H9 (cell line): ENCODE results near the gene ALOX12B. TPM values are rescaled to one million over a fixed set of nuclear protein-coding genes. Genes with fewer than 3 reads are reported as not detected.

Experiments
- DNase-seq: peaks from one replicate; pipeline ENCODE4 v3.0.0-alpha.2; 2017
- H2AFZ ChIP-seq: one replicate; pipeline ENCODE4 v1.6.1; 2013; ENCODE audit warnings: mild to moderate bottlenecking, low read length, control low read depth, moderate library complexity
- H2AK5ac ChIP-seq: 2 replicates; pipeline ENCODE4 v1.6.1; 2013; ENCODE audit warnings: low read length, control low read depth, mixed read lengths; ENCODE audit not compliant: insufficient read length
- H2BK120ac ChIP-seq: one replicate; pipeline ENCODE4 v1.6.1; 2013; ENCODE audit warnings: low read depth, mild to moderate bottlenecking, low read length, control low read depth, inconsistent platforms; ENCODE audit not compliant: poor library complexity, severe bottlenecking
- H2BK12ac ChIP-seq: 2 replicates; pipeline ENCODE4 v1.6.1; 2013; ENCODE audit warnings: low read length, control low read depth, mixed read lengths, low read depth; ENCODE audit not compliant: insufficient read length
- H2BK15ac ChIP-seq: 2 replicates; pipeline ENCODE4 v1.6.1; 2013; ENCODE audit warnings: low read depth, low read length, control low read depth
- H2BK20ac ChIP-seq: one replicate; pipeline ENCODE4 v1.6.1; 2013; ENCODE audit warnings: low read depth, mild to moderate bottlenecking, low read length, control low read depth, inconsistent platforms; ENCODE audit not compliant: poor library complexity, severe bottlenecking
- H2BK5ac ChIP-seq: 2 replicates; pipeline ENCODE4 v1.6.1; 2013; ENCODE audit warnings: low read length, control low read depth, mixed read lengths; ENCODE audit not compliant: insufficient read length
- H3K14ac ChIP-seq: 2 replicates; pipeline ENCODE4 v1.6.1; 2013; ENCODE audit warnings: low read length, control low read depth; ENCODE audit not compliant: insufficient read depth
- H3K18ac ChIP-seq: 2 replicates; pipeline ENCODE4 v1.6.1; 2013; ENCODE audit warnings: low read depth, mild to moderate bottlenecking, mixed read lengths, low read length, control low read depth; ENCODE audit not compliant: insufficient read length
- H3K23ac ChIP-seq: 2 replicates; pipeline ENCODE4 v1.6.1; 2013; ENCODE audit warnings: low read length, control low read depth, mixed read lengths, low read depth; ENCODE audit not compliant: insufficient read length
- H3K23me2 ChIP-seq: 2 replicates; pipeline ENCODE4 v1.6.1; 2013; ENCODE audit warnings: low read depth, mild to moderate bottlenecking, mixed read lengths, low read length, control low read depth; ENCODE audit not compliant: insufficient read length, poor library complexity, severe bottlenecking
- H3K27ac ChIP-seq: 2 replicates; pipeline ENCODE4 v1.5.1; 2013; ENCODE audit warnings: low read length, control low read depth, mixed read lengths, low read depth; ENCODE audit not compliant: insufficient read length
- H3K27me3 ChIP-seq: 2 replicates; pipeline ENCODE4 v1.6.1; 2013; ENCODE audit warnings: low read length, control low read depth, inconsistent platforms; ENCODE audit not compliant: insufficient read depth
- H3K4ac ChIP-seq: 2 replicates; pipeline ENCODE4 v1.6.1; 2013; ENCODE audit warnings: low read depth, mild to moderate bottlenecking, control low read depth, inconsistent platforms, low read length, moderate library complexity
- H3K4me1 ChIP-seq: 2 replicates; pipeline ENCODE4 v1.6.1; 2013; ENCODE audit warnings: low read length, control low read depth, inconsistent platforms; ENCODE audit not compliant: insufficient read depth
- H3K4me2 ChIP-seq: 2 replicates; pipeline ENCODE4 v1.6.1; 2013; ENCODE audit warnings: low read length, control low read depth, mixed read lengths; ENCODE audit not compliant: insufficient read length, insufficient read depth
- H3K56ac ChIP-seq: 2 replicates; pipeline ENCODE4 v1.6.1; 2013; ENCODE audit warnings: low read depth, mild to moderate bottlenecking, mixed read lengths, low read length, control low read depth; ENCODE audit not compliant: insufficient read length
- H3K79me1 ChIP-seq: 2 replicates; pipeline ENCODE4 v1.6.1; 2013; ENCODE audit warnings: low read depth, mild to moderate bottlenecking, moderate library complexity, low read length, control low read depth, inconsistent platforms; ENCODE audit not compliant: insufficient read depth, poor library complexity, severe bottlenecking
- H3K79me2 ChIP-seq: 2 replicates; pipeline ENCODE4 v1.6.1; 2013; ENCODE audit warnings: low read length, control low read depth, inconsistent platforms; ENCODE audit not compliant: insufficient read depth
- H3K9ac ChIP-seq: 2 replicates; pipeline ENCODE4 v1.6.1; 2013; ENCODE audit warnings: low read length, control low read depth, mixed read lengths; ENCODE audit not compliant: insufficient read length; ENCODE audit errors: extremely low read depth
- H3K9me3 ChIP-seq: one replicate; pipeline ENCODE4 v1.6.1; 2013; ENCODE audit warnings: low read depth, low read length, inconsistent platforms; ENCODE audit not compliant: control insufficient read depth
- H3T11ph ChIP-seq: one replicate; pipeline ENCODE4 v1.6.1; 2013; ENCODE audit warnings: mild to moderate bottlenecking, low read length, control low read depth, inconsistent platforms
- H4K20me1 ChIP-seq: one replicate; pipeline ENCODE4 v1.6.1; 2013; ENCODE audit not compliant: control insufficient read depth, insufficient read length, insufficient read depth
- H4K5ac ChIP-seq: 2 replicates; pipeline ENCODE4 v1.6.1; 2013; ENCODE audit warnings: low read depth, mild to moderate bottlenecking, mixed read lengths, low read length, control low read depth; ENCODE audit not compliant: insufficient read length
- H4K8ac ChIP-seq: replicated peaks from 2 replicates; pipeline ENCODE4 v1.6.1; 2013; ENCODE audit warnings: low read length, control low read depth, mixed read lengths, low read depth; ENCODE audit not compliant: insufficient read length
- H4K91ac ChIP-seq: 2 replicates; pipeline ENCODE4 v1.6.1; 2013; ENCODE audit warnings: low read depth, mild to moderate bottlenecking, moderate library complexity, mixed read lengths, low read length, control low read depth; ENCODE audit not compliant: insufficient read length
- H3K27ac Mint-ChIP-seq, 3 experiments: 2 replicates in 2 of 3; 3 replicates in 1 of 3; pipeline ENCODE4 v1.8.0; 2020 to 2021; ENCODE audit warnings: mixed read lengths in 3 of 3, mild to moderate bottlenecking in 1 of 3, moderate library complexity in 1 of 3
- H3K27me3 Mint-ChIP-seq: 2 replicates; pipeline ENCODE4 v1.8.0; 2021; ENCODE audit warnings: low read depth, mild to moderate bottlenecking, moderate library complexity, mixed read lengths
- H3K36me3 Mint-ChIP-seq, 3 experiments: 2 replicates in 2 of 3; 3 replicates in 1 of 3; pipeline ENCODE4 v1.8.0; 2020 to 2021; ENCODE audit warnings: low read depth in 3 of 3, mixed read lengths in 3 of 3; ENCODE audit not compliant: insufficient read depth in 1 of 3
- H3K4me1 Mint-ChIP-seq, 2 experiments: 2 replicates each; pipeline ENCODE4 v1.8.0; 2020; ENCODE audit warnings: mixed read lengths in 2 of 2
- H3K4me3 Mint-ChIP-seq, 2 experiments: 2 replicates in 1 of 2; 3 replicates in 1 of 2; pipeline ENCODE4 v1.8.0; 2020 to 2021; ENCODE audit warnings: mild to moderate bottlenecking in 2 of 2, mixed read lengths in 2 of 2, moderate library complexity in 1 of 2
- H3K9me3 Mint-ChIP-seq, 2 experiments: 2 replicates in 1 of 2; 3 replicates in 1 of 2; pipeline ENCODE4 v1.8.0; 2020; ENCODE audit warnings: mild to moderate bottlenecking in 2 of 2, mixed read lengths in 2 of 2, moderate library complexity in 1 of 2
- WGBS: extraction: QIAGEN DNeasy Blood & Tissue Kit; methylation state at CpG from one replicate; pipeline ENCODE4 v1.1.7; 2013; ENCODE audit warnings: missing lambda C conversion rate, low lambda C conversion rate, mixed read lengths; ENCODE audit not compliant: insufficient read length; ENCODE audit errors: extremely low coverage; 5-methylcytosine and 5-hydroxymethylcytosine counted together
- total RNA-seq: library from RNA; stranded (reverse); gene quantifications from 2 replicates; pipeline ENCODE4 v1.2.1, GENCODE V29; 2021
- TF ChIP-seq, protein P1 (sequence below): fragments of 200-600 bp; sonication (generic); conservative IDR thresholded peaks from 3 replicates; pipeline ENCODE4 v1.8.0; 2021; ENCODE audit warnings: antibody characterized with exemption, mild to moderate bottlenecking

The ALOX12B gene
- total RNA-seq, 1 experiment from 2014 or later: 1.2 TPM

DNA sequence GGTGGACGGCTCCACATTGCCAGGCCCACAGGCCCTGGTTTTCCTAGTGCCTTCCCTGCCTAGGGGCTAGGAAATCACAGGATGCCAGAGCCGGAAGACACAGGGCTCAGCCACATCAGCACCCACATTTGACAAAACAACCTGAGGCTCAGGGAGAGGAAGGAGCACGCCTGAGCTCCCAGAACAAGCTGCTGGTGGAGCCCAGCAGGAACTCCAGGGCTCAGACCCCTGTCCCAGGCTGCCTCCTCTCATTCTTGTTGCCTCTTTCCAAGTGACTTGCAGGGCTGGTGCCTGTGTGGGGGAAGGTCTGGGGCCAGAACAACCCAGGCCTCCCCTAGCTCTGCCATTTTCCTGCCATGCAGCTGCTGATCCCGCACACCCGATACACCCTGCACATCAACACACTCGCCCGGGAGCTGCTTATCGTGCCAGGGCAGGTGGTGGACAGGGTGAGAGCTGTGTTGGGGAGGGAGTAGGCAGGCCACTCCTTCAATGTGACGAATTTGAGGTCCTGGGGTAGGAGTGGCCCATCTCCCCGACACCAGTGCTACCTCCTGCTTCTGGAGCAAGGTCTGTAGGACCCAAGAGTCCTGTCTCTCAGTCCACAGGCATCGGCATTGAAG is 41.1 kb downstream of the ALOX12B start:
- H4K91ac ChIP-seq: no peak overlapping the region
- no peak overlapping the region for H2BK12ac ChIP-seq
- Mint-ChIP-seq H3K4me1 (peaks cover 3 to 6% of the 10 kb centered on the region in 2 experiments; a peak in 3 of 4 replicates), H3K36me3 (no peaks in the 10 kb centered on the region), H3K27ac (no peak overlapping the region), H3K4me3 (no peak overlapping the region), H3K27me3 (peaks cover 37% of the 10 kb centered on the region), H3K9me3 (no peaks in the 10 kb centered on the region; a peak in 1 of 5 replicates)
- no CpG with 5 or more reads among the region's 11 CpGs for WGBS
- H2BK20ac ChIP-seq: no peak overlapping the region
- H3K18ac ChIP-seq: no peak overlapping the region
- H3K14ac ChIP-seq: no peak overlapping the region
- no peaks in the 10 kb centered on the region for H3K27me3 ChIP-seq
- H3K4ac ChIP-seq: no peak overlapping the region
- no peak overlapping the region for H3K23ac ChIP-seq
- no peak overlapping the region for H3K4me2 ChIP-seq
- H3K9ac ChIP-seq: no peak overlapping the region
- no peak overlapping the region for H2BK15ac ChIP-seq
- no peak overlapping the region for H2AK5ac ChIP-seq
- H3K79me2 ChIP-seq: no peaks in the 10 kb centered on the region
- no peaks in the 10 kb centered on the region for H3K9me3 ChIP-seq
- TF ChIP-seq, protein P1, sequence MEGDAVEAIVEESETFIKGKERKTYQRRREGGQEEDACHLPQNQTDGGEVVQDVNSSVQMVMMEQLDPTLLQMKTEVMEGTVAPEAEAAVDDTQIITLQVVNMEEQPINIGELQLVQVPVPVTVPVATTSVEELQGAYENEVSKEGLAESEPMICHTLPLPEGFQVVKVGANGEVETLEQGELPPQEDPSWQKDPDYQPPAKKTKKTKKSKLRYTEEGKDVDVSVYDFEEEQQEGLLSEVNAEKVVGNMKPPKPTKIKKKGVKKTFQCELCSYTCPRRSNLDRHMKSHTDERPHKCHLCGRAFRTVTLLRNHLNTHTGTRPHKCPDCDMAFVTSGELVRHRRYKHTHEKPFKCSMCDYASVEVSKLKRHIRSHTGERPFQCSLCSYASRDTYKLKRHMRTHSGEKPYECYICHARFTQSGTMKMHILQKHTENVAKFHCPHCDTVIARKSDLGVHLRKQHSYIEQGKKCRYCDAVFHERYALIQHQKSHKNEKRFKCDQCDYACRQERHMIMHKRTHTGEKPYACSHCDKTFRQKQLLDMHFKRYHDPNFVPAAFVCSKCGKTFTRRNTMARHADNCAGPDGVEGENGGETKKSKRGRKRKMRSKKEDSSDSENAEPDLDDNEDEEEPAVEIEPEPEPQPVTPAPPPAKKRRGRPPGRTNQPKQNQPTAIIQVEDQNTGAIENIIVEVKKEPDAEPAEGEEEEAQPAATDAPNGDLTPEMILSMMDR: no peak
- no peak overlapping the region for H2AFZ ChIP-seq
- no peak overlapping the region for H2BK120ac ChIP-seq
- H2BK5ac ChIP-seq: no peak overlapping the region
- no peak overlapping the region for H3T11ph ChIP-seq
- no peaks in the 10 kb centered on the region for H3K79me1 ChIP-seq
- no peak for DNase-seq
- no peak overlapping the region for H3K27ac ChIP-seq
- H4K8ac ChIP-seq: no peak overlapping the region
- no peaks in the 10 kb centered on the region for H3K23me2 ChIP-seq
- H3K56ac ChIP-seq: no peak overlapping the region
- H3K4me1 ChIP-seq: no peaks in the 10 kb centered on the region
- H4K5ac ChIP-seq: no peak overlapping the region
- H4K20me1 ChIP-seq: no peaks in the 10 kb centered on the region
